Measurements from ENCODE around the gene MTCH1. TPM values are rescaled to one million over a fixed set of nuclear protein-coding genes. Genes with fewer than 3 reads are reported as not detected.

MTCH1 gene, protein sequence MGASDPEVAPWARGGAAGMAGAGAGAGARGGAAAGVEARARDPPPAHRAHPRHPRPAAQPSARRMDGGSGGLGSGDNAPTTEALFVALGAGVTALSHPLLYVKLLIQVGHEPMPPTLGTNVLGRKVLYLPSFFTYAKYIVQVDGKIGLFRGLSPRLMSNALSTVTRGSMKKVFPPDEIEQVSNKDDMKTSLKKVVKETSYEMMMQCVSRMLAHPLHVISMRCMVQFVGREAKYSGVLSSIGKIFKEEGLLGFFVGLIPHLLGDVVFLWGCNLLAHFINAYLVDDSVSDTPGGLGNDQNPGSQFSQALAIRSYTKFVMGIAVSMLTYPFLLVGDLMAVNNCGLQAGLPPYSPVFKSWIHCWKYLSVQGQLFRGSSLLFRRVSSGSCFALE
- total RNA-seq: 100 to 1,000 TPM; 163 to 198 (median 195) TPM
- 100 to 1,000 TPM; 141 to 150 (median 150) TPM for polyA plus RNA-seq

DNA sequence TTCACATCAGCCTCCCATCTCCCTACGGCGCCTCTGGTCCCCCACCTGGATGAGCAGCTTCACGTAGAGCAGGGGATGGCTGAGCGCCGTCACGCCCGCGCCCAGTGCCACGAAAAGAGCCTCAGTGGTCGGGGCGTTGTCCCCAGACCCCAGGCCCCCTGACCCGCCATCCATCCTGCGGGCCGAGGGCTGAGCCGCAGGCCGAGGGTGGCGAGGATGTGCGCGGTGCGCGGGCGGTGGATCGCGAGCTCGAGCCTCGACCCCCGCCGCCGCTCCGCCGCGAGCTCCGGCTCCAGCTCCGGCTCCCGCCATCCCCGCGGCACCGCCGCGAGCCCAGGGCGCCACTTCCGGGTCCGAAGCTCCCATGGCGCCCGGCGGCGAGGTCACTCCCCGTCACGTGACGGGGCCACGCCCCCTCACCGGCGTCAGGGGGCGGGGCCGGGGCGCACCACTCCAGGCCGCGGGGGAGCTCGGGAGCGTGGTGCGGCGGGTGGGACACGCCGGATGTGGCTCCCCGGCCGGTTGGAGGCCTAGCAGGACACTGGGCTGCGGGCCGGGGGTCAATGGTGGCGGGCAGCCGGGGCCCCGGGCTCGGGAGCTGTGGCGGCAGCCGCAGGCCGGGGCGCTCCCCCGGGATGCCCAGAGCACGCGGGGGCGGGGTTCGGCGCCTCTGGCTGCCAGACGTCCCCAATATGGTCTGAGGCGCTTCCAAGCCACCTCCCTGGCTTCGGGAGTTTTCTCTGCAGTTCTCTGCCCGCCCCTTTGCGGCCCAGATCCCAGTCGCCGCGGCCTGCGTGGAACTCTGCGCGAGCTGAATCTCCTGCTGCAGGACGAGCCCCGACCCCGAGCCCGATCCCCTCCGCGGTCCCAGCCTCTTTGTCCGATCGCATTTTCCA lies at the start of gene MTCH1:
MTCH1 (minus strand) TSS at position 389 of the 896 bp plus-strand sequence; CDS start at position 366, 23 bp downstream.
- intact Hi-C loops (cut with DNase I): loop anchor here (2.0 kb wide), 1 partner anchor 185 kb away; the partner anchor contains the start of gene PIM1
- Histone ChIP-seq H3K27ac (peak within 1 kb of the TSS; percentile 95 to 99 (median 98)), H3K4me3 (peak within 1 kb of the TSS; percentile 76 to 100 (median 94)), H3K27me3 (no peaks in the 10 kb centered on the region), H3K36me3 (no peaks in the 10 kb centered on the region), H3K4me1 (peaks cover 0 to 55% (median 50%) of the 10 kb centered on the region in 4 donors), H3K9me3 (no peaks in the 10 kb centered on the region)
- peak; percentile 97 for DNase-seq
- TF ChIP-seq, protein P1, sequence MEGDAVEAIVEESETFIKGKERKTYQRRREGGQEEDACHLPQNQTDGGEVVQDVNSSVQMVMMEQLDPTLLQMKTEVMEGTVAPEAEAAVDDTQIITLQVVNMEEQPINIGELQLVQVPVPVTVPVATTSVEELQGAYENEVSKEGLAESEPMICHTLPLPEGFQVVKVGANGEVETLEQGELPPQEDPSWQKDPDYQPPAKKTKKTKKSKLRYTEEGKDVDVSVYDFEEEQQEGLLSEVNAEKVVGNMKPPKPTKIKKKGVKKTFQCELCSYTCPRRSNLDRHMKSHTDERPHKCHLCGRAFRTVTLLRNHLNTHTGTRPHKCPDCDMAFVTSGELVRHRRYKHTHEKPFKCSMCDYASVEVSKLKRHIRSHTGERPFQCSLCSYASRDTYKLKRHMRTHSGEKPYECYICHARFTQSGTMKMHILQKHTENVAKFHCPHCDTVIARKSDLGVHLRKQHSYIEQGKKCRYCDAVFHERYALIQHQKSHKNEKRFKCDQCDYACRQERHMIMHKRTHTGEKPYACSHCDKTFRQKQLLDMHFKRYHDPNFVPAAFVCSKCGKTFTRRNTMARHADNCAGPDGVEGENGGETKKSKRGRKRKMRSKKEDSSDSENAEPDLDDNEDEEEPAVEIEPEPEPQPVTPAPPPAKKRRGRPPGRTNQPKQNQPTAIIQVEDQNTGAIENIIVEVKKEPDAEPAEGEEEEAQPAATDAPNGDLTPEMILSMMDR (IDR thresholded peaks at IDR 0.05): no peak
- TF ChIP-seq POLR2AphosphoS5 (IDR thresholded peaks at IDR 0.05) (peak; percentile 89 to 93 (median 92)), EP300 (IDR thresholded peaks at IDR 0.05) (no peak), POLR2A (IDR thresholded peaks at IDR 0.05) (peak; percentile 76 to 78)
- 1% methylated on average over 101 of the region's 101 CpGs for WGBS, 2 donors

- H3K4me3 ChIP-seq: no peak overlapping the region
- DNase-seq: no peak
- H3K36me3 ChIP-seq: no peaks in the 10 kb centered on the region
- TF ChIP-seq POLR2A (IDR thresholded peaks at IDR 0.05) (no peak), POLR2AphosphoS5 (IDR thresholded peaks at IDR 0.05) (no peak), EP300 (IDR thresholded peaks at IDR 0.05) (no peak)
- TF ChIP-seq, protein P1 (IDR thresholded peaks at IDR 0.05): no peak
- no peaks in the 10 kb centered on the region for H3K27me3 ChIP-seq
- H3K9me3 ChIP-seq: no peaks in the 10 kb centered on the region
- peaks cover 0 to 10% (median 3%) of the 10 kb centered on the region in 4 donors for H3K4me1 ChIP-seq
- 81 to 83% methylated on average over 8 of the region's 8 CpGs for WGBS, 2 donors
- no peak overlapping the region for H3K27ac ChIP-seq
- intact Hi-C loops (cut with DNase I): no loop called here
Observed at GRCh38 chr6:37033819-37034795, 48.1 kb upstream of the MTCH1 start.

- no peak for DNase-seq
- Histone ChIP-seq H3K27ac (no peak overlapping the region), H3K4me3 (no peak overlapping the region), H3K4me1 (peaks cover 0 to 2% (median under 1%) of the 10 kb centered on the region in 4 donors), H3K36me3 (no peaks in the 10 kb centered on the region), H3K27me3 (no peaks in the 10 kb centered on the region), H3K9me3 (no peaks in the 10 kb centered on the region)
- TF ChIP-seq POLR2AphosphoS5 (IDR thresholded peaks at IDR 0.05): no peak
- no peak for TF ChIP-seq POLR2A (IDR thresholded peaks at IDR 0.05)
- TF ChIP-seq, protein P1 (IDR thresholded peaks at IDR 0.05): no peak
- no peak for TF ChIP-seq EP300 (IDR thresholded peaks at IDR 0.05)
- intact Hi-C loops (cut with DNase I): no loop called here
- WGBS, 2 donors: 85 to 88% methylated on average over 7 of the region's 7 CpGs
Observed at GRCh38 chr6:37033255-37033654, 47.3 kb upstream of the MTCH1 start.

DNA sequence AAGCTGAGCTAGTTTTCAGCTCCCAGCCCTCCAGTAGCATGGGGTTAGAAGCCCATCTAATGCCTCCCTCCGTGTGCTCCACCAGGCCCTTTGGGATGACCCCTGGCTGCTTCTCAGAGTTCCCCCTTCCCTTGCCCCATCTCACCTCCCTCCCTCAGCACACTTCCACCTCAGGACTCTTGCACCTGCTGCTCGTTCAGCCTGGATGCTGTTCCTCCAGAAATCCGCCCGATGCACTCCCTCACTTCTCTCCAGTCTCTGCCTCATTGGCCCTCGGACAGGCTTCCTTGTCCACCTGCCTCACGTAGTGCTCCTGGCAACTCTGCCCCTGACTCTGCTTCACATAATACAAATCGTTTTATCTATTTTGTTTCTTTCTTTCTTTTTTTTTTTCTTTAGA lies 46.2 kb upstream of the MTCH1 start:
- DNase-seq: no peak
- WGBS, 2 donors: 80 to 89% methylated on average over 7 of the region's 7 CpGs
- Histone ChIP-seq H3K9me3 (no peaks in the 10 kb centered on the region), H3K27ac (no peak overlapping the region), H3K36me3 (no peaks in the 10 kb centered on the region), H3K27me3 (no peaks in the 10 kb centered on the region), H3K4me3 (no peak overlapping the region), H3K4me1 (no peaks in the 10 kb centered on the region)
- TF ChIP-seq POLR2AphosphoS5 (IDR thresholded peaks at IDR 0.05): no peak
- TF ChIP-seq POLR2A (IDR thresholded peaks at IDR 0.05): no peak
- no peak for TF ChIP-seq EP300 (IDR thresholded peaks at IDR 0.05)
- TF ChIP-seq, protein P1 (IDR thresholded peaks at IDR 0.05): no peak
- intact Hi-C loops (cut with DNase I): no loop called here

Measured in sigmoid colon (tissue), 7 donors.